ENCODE measurements around the gene TBCB. TPM values are rescaled to one million over a fixed set of nuclear protein-coding genes. Genes with fewer than 3 reads are reported as not detected.

The TBCB gene
- total RNA-seq, 1 experiment from 2014 or later: 141 TPM

- ChIA-PET RAD21 (ENCODE audit: low non-redundant PET in 1 of 2, low total read pairs in 2 of 2, uncharacterized antibody in 2 of 2, unreplicated experiment in 2 of 2) (no interaction called here), CTCF (no interaction called here), POLR2A (no interaction called here)
- TF ChIP-seq ELF1 (IDR thresholded peaks at IDR 0.05; ENCODE audit: borderline replicate concordance, low read depth) (no peak), POLR2A (IDR thresholded peaks at IDR 0.05; ENCODE audit: borderline replicate concordance, extremely low read depth, insufficient read depth, insufficient read length) (no peak), EGR1 (IDR thresholded peaks at IDR 0.05; ENCODE audit: low read depth) (no peak), SP1 (IDR thresholded peaks at IDR 0.05; ENCODE audit: low read depth) (no peak), RAD21 (IDR thresholded peaks at IDR 0.05; ENCODE audit: low read depth) (no peak), REST (IDR thresholded peaks at IDR 0.05; ENCODE audit: low read depth) (no peak), YY1 (IDR thresholded peaks at IDR 0.05; ENCODE audit: extremely low read depth, insufficient replicate concordance, low read depth, low read length) (no peak), EZH2 (IDR thresholded peaks at IDR 0.05) (no peak), EZH2phosphoT487 (IDR thresholded peaks at IDR 0.05; ENCODE audit: borderline replicate concordance) (no peak), POLR2AphosphoS5 (IDR thresholded peaks at IDR 0.05; ENCODE audit: low read depth, low read length) (no peak), ATF3 (IDR thresholded peaks at IDR 0.05) (no peak), SIN3A (IDR thresholded peaks at IDR 0.05; ENCODE audit: low read depth) (no peak)
- H3K9ac ChIP-seq (ENCODE audit: low read length): no peak overlapping the region
- H3K4me2 ChIP-seq (ENCODE audit: low read length): no peak overlapping the region
- no peak overlapping the region for H3K27ac ChIP-seq (ENCODE audit: low read depth, low read length)
- H3K36me3 ChIP-seq (ENCODE audit: control insufficient read depth in 1 of 2, insufficient read depth in 2 of 2, low read length in 2 of 2): peaks cover 9 to 34% of the 10 kb centered on the region in 2 experiments
- ATAC-seq (no peak), DNase-seq (ENCODE audit: low read depth, low spot score) (no peak)
- no peaks in the 10 kb centered on the region for H3K9me3 ChIP-seq (ENCODE audit: control insufficient read depth in 1 of 2, insufficient read depth in 1 of 2, low read depth in 1 of 2, low read length in 2 of 2)
- no peak overlapping the region for H3K4me3 ChIP-seq (replicated peaks in 1 of 2; ENCODE audit: low read depth in 1 of 2, low read length in 2 of 2)
- no peak overlapping the region for H2AFZ ChIP-seq (ENCODE audit: low read depth, low read length, poor library complexity, severe bottlenecking)
- no TSS peak for BruUV-seq (replicated peaks)
- H3K79me2 ChIP-seq (ENCODE audit: insufficient read depth, low read length): no peaks in the 10 kb centered on the region; the same call in 1 of the 2 replicates
- H3K9me2 ChIP-seq (ENCODE audit: insufficient read depth): no peaks in the 10 kb centered on the region
- H3K27me3 ChIP-seq (ENCODE audit: insufficient read depth, low read length): no peaks in the 10 kb centered on the region
- H3K4me1 ChIP-seq (ENCODE audit: control insufficient read depth in 1 of 2, insufficient read depth in 2 of 2, low read length in 2 of 2): peaks cover 14 to 17% of the 10 kb centered on the region in 2 experiments
- H4K20me1 ChIP-seq (ENCODE audit: insufficient read depth): peaks cover 13% of the 10 kb centered on the region; the same call in 1 of the 2 replicates
- intact Hi-C loops (cut with micrococcal nuclease): loop anchor here (5.0 kb wide), 1 partner anchor 45 kb away; the partner anchor contains the start of gene TBCB
Observed at GRCh38 chr19:36072081-36072480, 43.2 kb upstream of the TBCB start.
